A549 (cell line): ENCODE data around the gene TMEM38A. TPM values are rescaled to one million over a fixed set of nuclear protein-coding genes. Genes with fewer than 3 reads are reported as not detected.

ENCODE experiments used
- ATAC-seq, 2 experiments: fragments of 200-7000 bp in 1 of 2; fragments of >200 bp in 1 of 2; cut with Nextera tagmentation in 1 of 2; cut with Tn5 transposase in 1 of 2; 3 replicates each; pipeline versions ENCODE4 v1.8.0 to v1.9.1; 2018 to 2020; ENCODE audit warnings: mild to moderate bottlenecking in 1 of 2, moderate library complexity in 1 of 2
- CTCF ChIA-PET: fragments of 300-600 bp; sonication (Branson Sonifier 250); formaldehyde crosslinking; extraction: SDS; loops from one replicate; lab custom pipeline; 2021; ENCODE audit warnings: antibody characterized with exemption, inconsistent platforms; lab: Yijun Ruan, JAX
- POLR2A ChIA-PET: fragments of 350-600 bp; formaldehyde crosslinking; extraction: SDS; loops from one replicate; lab custom pipeline; 2021; ENCODE audit warnings: antibody characterized with exemption, inconsistent platforms; lab: Yijun Ruan, JAX
- DNase-seq, 2 experiments: peaks; one replicate each; pipeline versions ENCODE4 v3.0.0 to v3.0.0-alpha.2; 2011 to 2016; ENCODE audit warnings: low read depth in 1 of 2, low spot score in 1 of 2
- FAIRE-seq: peaks from 2 replicates; lab custom pipeline; 2011; peaks lifted over from hg19 to GRCh38; lab: Jason Lieb, UNC
- H3K27ac ChIP-seq, 2 experiments: fragments of >200 bp; sonication (Bioruptor Twin); formaldehyde crosslinking; 3 replicates each; pipeline ENCODE4 v1.5.1; 2016 to 2017
- H3K4me1 ChIP-seq: fragments of >200 bp; sonication (Bioruptor Twin); formaldehyde crosslinking; 3 replicates; pipeline ENCODE4 v1.6.1; 2016
- H3K4me2 ChIP-seq: fragments of >200 bp; sonication (Bioruptor Twin); formaldehyde crosslinking; 3 replicates; pipeline ENCODE4 v1.6.1; 2016
- H3K4me3 ChIP-seq: fragments of >200 bp; sonication (Bioruptor Twin); formaldehyde crosslinking; 3 replicates; pipeline ENCODE4 v1.5.1; 2016
- H3K9me3 ChIP-seq: fragments of >200 bp; sonication (Bioruptor Twin); formaldehyde crosslinking; 3 replicates; pipeline ENCODE4 v1.6.1; 2016
- ATOH8 ChIP-seq: fragments of 250-450 bp; sonication (Bioruptor Pico); IDR thresholded peaks from 2 replicates; pipeline ENCODE4 v1.5.0; 2020; ENCODE audit warnings: low read depth, mild to moderate bottlenecking, moderate library complexity
- CBX8 ChIP-seq: fragments of 200-600 bp; sonication (generic); IDR thresholded peaks from 2 replicates; pipeline ENCODE4 v1.6.1; 2016
- CHD2 ChIP-seq: fragments of 150-350 bp; IDR thresholded peaks from 2 replicates; pipeline ENCODE4 v1.6.1; 2014; ENCODE audit warnings: low read length; ENCODE audit not compliant: partially characterized antibody
- FOSL2 ChIP-seq, 2 experiments: fragments of 450-650 bp in 1 of 2; fragments of >200 bp in 1 of 2; sonication (Bioruptor Twin) in 1 of 2; formaldehyde crosslinking; IDR thresholded peaks; 2 replicates each; pipeline versions ENCODE4 v1.5.0 to v1.6.1; 2016 to 2020; ENCODE audit warnings: mild to moderate bottlenecking in 1 of 2, moderate library complexity in 1 of 2
- GATA3 ChIP-seq: IDR thresholded peaks from 2 replicates; pipeline ENCODE4 v1.6.1; 2012; ENCODE audit warnings: borderline replicate concordance
- KDM5A ChIP-seq: fragments of 200-600 bp; sonication (generic); IDR thresholded peaks from 2 replicates; pipeline ENCODE4 v1.6.1; 2016; ENCODE audit warnings: antibody characterized with exemption, mild to moderate bottlenecking
- MAFK ChIP-seq: fragments of 450-650 bp; IDR thresholded peaks from 2 replicates; pipeline ENCODE4 v1.6.1; 2014; ENCODE audit not compliant: partially characterized antibody
- PHF8 ChIP-seq: fragments of 200-600 bp; sonication (generic); IDR thresholded peaks from 2 replicates; pipeline ENCODE4 v1.6.1; 2016; ENCODE audit warnings: low read depth, mild to moderate bottlenecking, antibody characterized with exemption, moderate library complexity, borderline replicate concordance
- RAD21 ChIP-seq, 2 experiments: fragments of >200 bp in 1 of 2; sonication (Bioruptor Twin) in 1 of 2; formaldehyde crosslinking in 1 of 2; IDR thresholded peaks in 1 of 2; conservative IDR thresholded peaks in 1 of 2; 2 replicates in 1 of 2; 3 replicates in 1 of 2; pipeline ENCODE4 v1.6.1; 2012 to 2018; ENCODE audit warnings: inconsistent platforms in 1 of 2
- RARB ChIP-seq: fragments of 250-450 bp; sonication (Bioruptor Pico); IDR thresholded peaks from 2 replicates; pipeline ENCODE4 v1.8.0; 2021; ENCODE audit warnings: mild to moderate bottlenecking, moderate library complexity
- SMC3 ChIP-seq: fragments of >200 bp; sonication (Bioruptor Twin); formaldehyde crosslinking; IDR thresholded peaks from 3 replicates; pipeline ENCODE4 v1.6.1; 2018; ENCODE audit warnings: inconsistent platforms
- USF2 ChIP-seq: fragments of 450-650 bp; IDR thresholded peaks from 2 replicates; pipeline ENCODE4 v1.6.1; 2014; ENCODE audit warnings: antibody characterized with exemption
- ZC3H11A ChIP-seq: fragments of 450-650 bp; IDR thresholded peaks from 2 replicates; pipeline ENCODE4 v1.6.1; 2014; ENCODE audit warnings: antibody characterized with exemption, mild to moderate bottlenecking
- ZNF302 ChIP-seq: fragments of 250-450 bp; sonication (Bioruptor Pico); IDR thresholded peaks from 2 replicates; pipeline ENCODE4 v1.9.0; 2021; ENCODE audit warnings: inconsistent platforms, mild to moderate bottlenecking, moderate library complexity
- ZSCAN20 ChIP-seq: fragments of 250-450 bp; sonication (Bioruptor Pico); IDR thresholded peaks from 2 replicates; pipeline ENCODE4 v1.8.0; 2022; ENCODE audit warnings: mild to moderate bottlenecking, moderate library complexity
- WGBS: methylation state at CpG from one replicate; pipeline ENCODE4 v1.1.6; 2017; ENCODE audit errors: missing lambda C conversion rate; 5-methylcytosine and 5-hydroxymethylcytosine counted together
- polyA plus RNA-seq, 4 experiments: library from polyadenylated mRNA; depleted of rRNA in 3 of 4; stranded (reverse); fragments of >200 nt; fragmentation: RNase III in 1 of 4; extraction: RNeasy Plus Mini Kit Qiagen cat#74134 plus additional on column Dnase treatment in 1 of 4; gene quantifications; 2 replicates in 3 of 4; 3 replicates in 1 of 4; pipeline ENCODE4 v1.2.3, GENCODE V29; 2011 to 2017
- TF ChIP-seq, protein P1 (sequence below): fragments of 250-450 bp; sonication (Bioruptor Pico); IDR thresholded peaks from 2 replicates; pipeline ENCODE4 v1.5.0; 2021; ENCODE audit warnings: mild to moderate bottlenecking, moderate library complexity, borderline replicate concordance
- TF ChIP-seq, protein P2 (sequence below): fragments of >200 bp; sonication (Bioruptor Twin); formaldehyde crosslinking; IDR thresholded peaks from 3 replicates; pipeline ENCODE4 v1.5.1; 2016
- TF ChIP-seq, protein P3 (sequence below): fragments of 200-600 bp; sonication (generic); IDR thresholded peaks from 2 replicates; pipeline ENCODE4 v1.6.1; 2016; ENCODE audit warnings: antibody characterized with exemption, mild to moderate bottlenecking, moderate library complexity

The TMEM38A gene
- polyA plus RNA-seq, 2 of the 4 experiments (the other 2 are of a cell fraction): 1.2 to 1.5 TPM

DNA sequence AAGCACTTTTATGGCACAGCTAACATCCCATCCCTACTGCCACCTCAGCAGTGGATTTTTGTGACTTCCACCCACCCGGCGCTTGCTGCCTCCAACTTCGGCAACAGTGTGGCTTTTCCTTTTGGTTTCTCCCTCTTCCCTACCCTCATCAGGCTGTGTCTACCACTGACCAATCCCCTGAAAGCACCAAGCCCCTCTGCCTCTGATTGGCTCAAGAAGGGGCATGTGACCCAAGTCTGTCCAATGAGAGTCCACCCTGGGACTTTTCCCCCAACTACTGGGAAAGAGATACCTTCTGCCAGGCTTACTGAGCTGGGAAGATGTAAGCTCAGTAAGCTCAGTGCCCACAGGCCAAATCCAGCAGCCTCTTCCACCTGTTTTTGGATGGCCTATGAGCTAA, 6.8 kb upstream of the TMEM38A start:
- H3K4me2 ChIP-seq: no peak overlapping the region
- ATAC-seq: peak in 1 of 2 experiments; percentile 67; a peak in 3 of 6 replicates
- peaks cover 6% of the 10 kb centered on the region; the same call in 2 of the 3 replicates for H3K4me1 ChIP-seq
- no peak for FAIRE-seq
- H3K27ac ChIP-seq: no peak overlapping the region
- ChIA-PET CTCF (no interaction called here), POLR2A (interaction anchor here (0.6 kb wide), 1 partner anchor 789 kb away, joined by 3 read pairs; no protein-coding TSS in a partner anchor)
- peak; percentile 22 to 34 for DNase-seq
- H3K9me3 ChIP-seq: no peaks in the 10 kb centered on the region
- no peak overlapping the region for H3K4me3 ChIP-seq
- TF ChIP-seq, protein P1, sequence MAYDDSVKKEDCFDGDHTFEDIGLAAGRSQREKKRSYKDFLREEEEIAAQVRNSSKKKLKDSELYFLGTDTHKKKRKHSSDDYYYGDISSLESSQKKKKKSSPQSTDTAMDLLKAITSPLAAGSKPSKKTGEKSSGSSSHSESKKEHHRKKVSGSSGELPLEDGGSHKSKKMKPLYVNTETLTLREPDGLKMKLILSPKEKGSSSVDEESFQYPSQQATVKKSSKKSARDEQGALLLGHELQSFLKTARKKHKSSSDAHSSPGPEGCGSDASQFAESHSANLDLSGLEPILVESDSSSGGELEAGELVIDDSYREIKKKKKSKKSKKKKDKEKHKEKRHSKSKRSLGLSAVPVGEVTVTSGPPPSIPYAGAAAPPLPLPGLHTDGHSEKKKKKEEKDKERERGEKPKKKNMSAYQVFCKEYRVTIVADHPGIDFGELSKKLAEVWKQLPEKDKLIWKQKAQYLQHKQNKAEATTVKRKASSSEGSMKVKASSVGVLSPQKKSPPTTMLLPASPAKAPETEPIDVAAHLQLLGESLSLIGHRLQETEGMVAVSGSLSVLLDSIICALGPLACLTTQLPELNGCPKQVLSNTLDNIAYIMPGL (CRISPR knock-in tag): no peak
- TF ChIP-seq ZNF302: no peak
- TF ChIP-seq USF2: peak; percentile 70
- 97% methylated on average over 3 of the region's 3 CpGs for WGBS

- ATAC-seq (no peak), DNase-seq (no peak), FAIRE-seq (no peak)
- Histone ChIP-seq H3K9me3 (no peaks in the 10 kb centered on the region), H3K27ac (no peak overlapping the region), H3K4me3 (no peak overlapping the region), H3K4me1 (peaks cover 7% of the 10 kb centered on the region; the same call in 2 of the 3 replicates), H3K4me2 (no peak overlapping the region)
- ChIA-PET CTCF (interaction anchor here (0.6 kb wide), 1 partner anchor 1071 kb away, joined by 3 read pairs; no protein-coding TSS in a partner anchor), POLR2A (interaction anchor here (0.6 kb wide), 1 partner anchor 788 kb away, joined by 3 read pairs; no protein-coding TSS in a partner anchor)
- TF ChIP-seq ZSCAN20 (CRISPR knock-in tag): no peak
- TF ChIP-seq MAFK: no peak
- TF ChIP-seq CBX8: no peak
- no peak for TF ChIP-seq ZC3H11A
- no peak for TF ChIP-seq GATA3
- no peak for TF ChIP-seq KDM5A
- TF ChIP-seq ZNF302: no peak
- no peak for TF ChIP-seq RARB
- TF ChIP-seq RAD21 (conservative IDR thresholded peaks at IDR 0.05 in 1 of 2, IDR thresholded peaks at IDR 0.05 in 1 of 2): no peak
- TF ChIP-seq CHD2: no peak
- no peak for TF ChIP-seq PHF8
- TF ChIP-seq, protein P2, sequence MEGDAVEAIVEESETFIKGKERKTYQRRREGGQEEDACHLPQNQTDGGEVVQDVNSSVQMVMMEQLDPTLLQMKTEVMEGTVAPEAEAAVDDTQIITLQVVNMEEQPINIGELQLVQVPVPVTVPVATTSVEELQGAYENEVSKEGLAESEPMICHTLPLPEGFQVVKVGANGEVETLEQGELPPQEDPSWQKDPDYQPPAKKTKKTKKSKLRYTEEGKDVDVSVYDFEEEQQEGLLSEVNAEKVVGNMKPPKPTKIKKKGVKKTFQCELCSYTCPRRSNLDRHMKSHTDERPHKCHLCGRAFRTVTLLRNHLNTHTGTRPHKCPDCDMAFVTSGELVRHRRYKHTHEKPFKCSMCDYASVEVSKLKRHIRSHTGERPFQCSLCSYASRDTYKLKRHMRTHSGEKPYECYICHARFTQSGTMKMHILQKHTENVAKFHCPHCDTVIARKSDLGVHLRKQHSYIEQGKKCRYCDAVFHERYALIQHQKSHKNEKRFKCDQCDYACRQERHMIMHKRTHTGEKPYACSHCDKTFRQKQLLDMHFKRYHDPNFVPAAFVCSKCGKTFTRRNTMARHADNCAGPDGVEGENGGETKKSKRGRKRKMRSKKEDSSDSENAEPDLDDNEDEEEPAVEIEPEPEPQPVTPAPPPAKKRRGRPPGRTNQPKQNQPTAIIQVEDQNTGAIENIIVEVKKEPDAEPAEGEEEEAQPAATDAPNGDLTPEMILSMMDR: no peak
- TF ChIP-seq, protein P1 (CRISPR knock-in tag): no peak
- TF ChIP-seq, protein P3, sequence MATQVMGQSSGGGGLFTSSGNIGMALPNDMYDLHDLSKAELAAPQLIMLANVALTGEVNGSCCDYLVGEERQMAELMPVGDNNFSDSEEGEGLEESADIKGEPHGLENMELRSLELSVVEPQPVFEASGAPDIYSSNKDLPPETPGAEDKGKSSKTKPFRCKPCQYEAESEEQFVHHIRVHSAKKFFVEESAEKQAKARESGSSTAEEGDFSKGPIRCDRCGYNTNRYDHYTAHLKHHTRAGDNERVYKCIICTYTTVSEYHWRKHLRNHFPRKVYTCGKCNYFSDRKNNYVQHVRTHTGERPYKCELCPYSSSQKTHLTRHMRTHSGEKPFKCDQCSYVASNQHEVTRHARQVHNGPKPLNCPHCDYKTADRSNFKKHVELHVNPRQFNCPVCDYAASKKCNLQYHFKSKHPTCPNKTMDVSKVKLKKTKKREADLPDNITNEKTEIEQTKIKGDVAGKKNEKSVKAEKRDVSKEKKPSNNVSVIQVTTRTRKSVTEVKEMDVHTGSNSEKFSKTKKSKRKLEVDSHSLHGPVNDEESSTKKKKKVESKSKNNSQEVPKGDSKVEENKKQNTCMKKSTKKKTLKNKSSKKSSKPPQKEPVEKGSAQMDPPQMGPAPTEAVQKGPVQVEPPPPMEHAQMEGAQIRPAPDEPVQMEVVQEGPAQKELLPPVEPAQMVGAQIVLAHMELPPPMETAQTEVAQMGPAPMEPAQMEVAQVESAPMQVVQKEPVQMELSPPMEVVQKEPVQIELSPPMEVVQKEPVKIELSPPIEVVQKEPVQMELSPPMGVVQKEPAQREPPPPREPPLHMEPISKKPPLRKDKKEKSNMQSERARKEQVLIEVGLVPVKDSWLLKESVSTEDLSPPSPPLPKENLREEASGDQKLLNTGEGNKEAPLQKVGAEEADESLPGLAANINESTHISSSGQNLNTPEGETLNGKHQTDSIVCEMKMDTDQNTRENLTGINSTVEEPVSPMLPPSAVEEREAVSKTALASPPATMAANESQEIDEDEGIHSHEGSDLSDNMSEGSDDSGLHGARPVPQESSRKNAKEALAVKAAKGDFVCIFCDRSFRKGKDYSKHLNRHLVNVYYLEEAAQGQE: no peak
- no peak for TF ChIP-seq SMC3
- no peak for TF ChIP-seq ATOH8 (CRISPR knock-in tag)
- no peak for TF ChIP-seq FOSL2 (IDR thresholded peaks at IDR 0.05)
- no peak for TF ChIP-seq FOSL2 (CRISPR knock-in tag; IDR thresholded peaks at IDR 0.05)
- WGBS: 85% methylated on average over 3 of the region's 3 CpGs
Measured at GRCh38 chr19:16654627-16655026, 6.3 kb upstream of the TMEM38A start.
